HG03469 (cell line): Measurements from ENCODE around the gene BHLHE23.

ENCODE experiments used
- ATAC-seq: cut with Tn5 transposase; IDR thresholded peaks from one replicate; pipeline ENCODE4 v1.9.1; 2021; ENCODE audit warnings: mild to moderate bottlenecking, moderate library complexity, moderate number of reproducible peaks; ENCODE audit not compliant: unreplicated experiment

BHLHE23 gene

DNA sequence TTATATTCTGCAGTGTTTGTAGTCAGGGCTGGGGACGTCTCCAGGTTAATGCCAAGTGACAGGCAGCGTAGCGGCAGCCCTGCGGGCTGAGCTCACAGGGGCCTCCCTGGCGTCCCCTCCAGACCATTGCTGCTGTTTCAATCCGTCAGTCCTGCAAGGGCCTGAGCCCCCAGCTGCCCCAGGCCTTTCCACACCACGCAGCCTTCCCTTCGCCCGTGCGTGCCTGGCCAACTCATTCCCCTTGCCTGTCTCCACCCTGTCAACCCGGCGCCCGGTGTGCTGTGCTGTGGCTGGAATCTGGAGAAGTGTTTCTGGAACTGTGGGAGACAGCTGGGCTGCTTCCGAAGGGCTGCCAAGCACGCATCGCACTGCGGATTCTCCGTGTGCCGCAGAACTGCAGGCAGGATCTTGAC is 11.9 kb downstream of the BHLHE23 start:
- ATAC-seq: no peak

DNA sequence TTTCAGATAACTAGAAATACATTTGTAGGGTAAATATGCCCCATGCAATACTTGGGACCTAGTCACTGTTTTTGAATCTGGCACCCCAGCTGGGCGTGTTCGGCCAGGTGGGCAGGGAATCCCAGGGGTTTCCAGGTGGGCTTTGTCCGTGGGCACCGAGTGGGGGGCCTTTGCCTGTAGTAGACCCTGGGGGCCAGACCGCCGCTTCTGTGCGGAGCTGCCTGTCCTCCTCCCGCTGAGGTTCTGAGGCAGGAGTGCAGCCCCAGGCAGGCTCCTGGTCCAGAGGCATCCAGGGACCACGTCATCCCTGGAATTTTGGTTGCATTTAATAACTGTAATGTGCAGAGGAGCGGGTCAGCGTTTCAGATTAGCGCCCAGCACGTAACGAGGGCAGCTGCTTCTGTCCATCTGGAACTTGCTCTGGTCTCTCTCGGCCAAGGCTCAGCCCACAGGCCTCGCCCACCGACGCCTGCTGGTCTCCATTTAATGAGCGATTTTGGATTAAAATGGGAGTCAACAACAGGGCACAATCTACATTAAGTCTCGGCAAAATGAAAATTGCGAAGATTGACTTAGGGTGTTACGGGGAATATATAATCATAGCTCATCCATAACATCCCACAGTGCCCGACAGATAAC is 12.8 kb downstream of the BHLHE23 start:
- ATAC-seq: no peak

DNA sequence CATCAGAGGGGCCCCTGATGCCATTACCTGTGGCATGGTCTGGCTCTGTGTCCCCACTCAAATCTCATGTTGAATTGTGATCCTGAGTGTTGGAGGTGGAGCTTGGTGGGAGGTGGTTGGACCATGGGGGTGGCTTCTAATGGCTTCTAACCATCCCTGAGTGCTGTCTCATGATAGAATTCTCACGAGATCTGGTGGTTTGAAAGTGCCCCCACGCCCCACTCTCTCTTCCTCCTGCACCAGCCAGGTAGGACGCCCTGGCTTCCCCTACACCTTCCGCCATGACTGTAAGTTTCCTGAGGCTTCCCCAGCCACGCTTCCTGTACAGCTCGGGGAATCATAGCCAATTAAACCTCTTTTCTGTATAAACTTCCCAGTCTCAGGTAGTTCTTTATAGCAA is 14.9 kb downstream of the BHLHE23 start:
- no peak for ATAC-seq

DNA sequence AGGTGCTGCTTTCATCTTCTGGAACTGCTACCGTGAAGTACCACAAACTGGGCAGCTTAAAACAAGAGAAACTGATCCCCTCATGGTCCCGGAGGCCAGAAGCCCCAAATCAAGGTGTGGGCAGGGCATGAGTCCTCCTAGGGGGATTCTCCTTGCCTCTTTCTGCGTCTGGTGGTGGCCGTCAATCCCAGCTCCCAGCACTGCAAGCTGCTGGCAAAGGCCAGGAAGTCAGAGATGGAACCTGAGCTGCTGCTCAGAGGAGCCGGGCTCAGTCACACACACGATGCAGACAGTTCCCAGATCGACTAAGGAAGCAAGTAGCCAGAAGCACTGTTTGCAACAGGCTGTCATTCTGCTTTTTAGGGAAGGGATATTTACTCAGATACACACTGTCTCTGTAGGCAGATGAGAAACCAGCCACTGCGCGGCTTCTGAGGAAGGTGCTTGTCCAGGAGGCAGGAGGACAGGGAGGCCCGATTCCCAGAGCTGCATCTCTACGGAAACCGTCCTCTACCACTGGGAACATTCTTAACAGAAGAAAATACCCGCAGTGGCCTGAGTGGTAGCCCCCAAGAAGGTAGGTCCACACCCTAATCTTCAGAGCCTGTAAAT is 15.5 kb downstream of the BHLHE23 start:
- ATAC-seq: no peak

DNA sequence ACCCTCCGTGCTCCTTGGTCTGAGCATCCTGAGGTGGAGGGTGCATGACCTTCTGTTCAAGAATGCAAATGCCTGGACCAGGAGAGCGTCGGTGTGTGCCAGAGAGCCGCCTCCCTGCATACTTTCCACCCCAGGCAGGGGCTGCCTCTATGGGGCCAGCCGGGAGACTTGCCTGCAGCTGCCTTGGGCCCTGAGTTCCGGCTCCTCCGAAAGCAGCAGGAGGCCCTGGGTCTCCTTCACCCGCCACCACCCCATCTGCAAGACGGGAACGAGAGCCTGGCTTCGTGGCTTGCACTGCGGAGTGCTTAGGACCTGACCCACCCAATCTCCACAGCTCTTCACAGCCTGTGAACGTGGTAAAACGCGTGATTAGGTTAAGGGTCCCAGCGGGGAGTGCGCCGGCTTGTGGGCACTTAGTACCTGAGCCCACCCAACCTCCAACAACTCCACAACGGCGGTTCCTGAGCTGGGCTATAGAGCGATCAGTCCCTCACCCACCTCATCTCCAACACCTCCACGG is 16.4 kb downstream of the BHLHE23 start:
- no peak for ATAC-seq

DNA sequence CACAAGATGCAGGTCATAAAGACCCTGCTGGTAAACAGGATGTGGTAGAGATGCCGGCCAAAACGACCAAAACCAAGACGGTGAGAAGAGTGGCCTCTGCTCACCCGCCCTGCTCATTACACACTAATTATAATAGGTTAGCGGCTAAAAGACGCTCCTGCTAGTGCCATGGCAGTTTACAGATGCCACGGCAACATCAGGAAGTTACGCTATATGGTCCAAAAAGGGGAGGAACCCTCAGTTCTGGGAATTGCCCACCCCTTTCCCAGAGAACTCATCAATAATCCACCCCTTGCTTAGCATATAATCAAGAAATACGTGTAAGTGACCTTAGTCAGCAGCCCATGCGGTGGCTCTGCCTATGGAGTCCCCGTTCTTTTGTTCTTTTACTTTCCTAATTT is 17.6 kb downstream of the BHLHE23 start:
- no peak for ATAC-seq

DNA sequence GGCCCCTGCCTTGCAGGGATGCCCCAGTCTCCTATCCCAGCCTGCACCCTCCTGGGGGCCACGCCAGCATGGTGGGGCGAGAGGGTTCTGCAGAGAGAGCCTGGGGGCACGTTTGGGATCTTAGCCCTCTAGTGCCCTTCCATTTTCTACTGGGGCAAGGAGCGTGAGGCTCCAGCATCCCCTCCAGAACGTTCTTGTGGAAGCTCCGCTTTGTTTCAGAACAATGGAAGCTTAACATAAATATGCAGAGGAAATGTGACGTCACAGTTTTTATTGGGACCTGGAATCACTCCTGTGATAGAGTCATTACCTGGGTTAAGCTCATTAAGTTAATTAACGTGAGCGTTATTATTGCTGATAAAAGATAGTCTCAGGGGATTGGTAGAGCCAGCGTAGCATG is 19.6 kb downstream of the BHLHE23 start:
- ATAC-seq: no peak

DNA sequence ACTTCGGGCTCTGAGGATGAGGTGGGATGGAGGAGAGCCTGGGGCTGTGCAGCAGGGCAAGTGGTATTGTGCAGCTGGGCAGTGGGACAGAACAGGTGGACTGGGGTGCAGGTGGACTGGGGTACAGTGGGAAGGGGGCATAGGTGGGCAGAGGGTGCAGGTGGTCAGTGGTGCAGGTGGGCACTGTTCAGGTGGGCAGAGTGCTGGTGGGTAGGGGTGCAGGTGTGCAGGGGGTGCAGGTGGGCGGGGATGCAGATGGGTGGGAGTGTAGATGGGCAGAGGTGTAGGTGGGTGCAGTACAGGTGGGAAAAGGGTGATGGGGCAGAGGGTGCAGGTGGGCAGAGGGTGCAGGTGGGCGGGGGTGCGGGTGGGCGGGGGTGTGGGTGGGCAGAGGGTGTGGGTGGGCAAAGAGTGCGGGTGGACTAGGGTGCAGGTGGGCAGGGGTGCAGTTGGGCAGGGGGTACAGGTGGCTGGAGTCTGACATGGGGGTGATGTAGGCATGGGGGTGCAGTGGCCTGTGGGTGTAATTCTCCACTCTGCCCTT is 20.4 kb downstream of the BHLHE23 start:
- no peak for ATAC-seq

DNA sequence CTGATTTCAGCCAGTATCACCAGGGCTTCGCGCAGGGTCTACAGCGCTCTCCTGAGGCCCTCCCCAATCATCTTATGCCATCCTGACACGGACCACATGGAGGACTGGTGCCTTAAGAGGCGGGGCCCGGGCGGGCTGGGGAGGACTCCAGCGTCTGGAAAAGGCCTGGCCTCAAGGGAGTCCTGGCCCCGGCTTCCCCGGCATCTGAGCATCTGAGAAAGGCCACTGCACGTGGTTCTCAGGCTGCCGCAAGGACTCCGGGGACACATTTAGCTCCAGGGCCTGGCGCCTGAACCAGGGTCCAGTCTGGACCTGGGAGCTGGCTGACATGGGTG is 21.4 kb downstream of the BHLHE23 start:
- ATAC-seq: no peak

DNA sequence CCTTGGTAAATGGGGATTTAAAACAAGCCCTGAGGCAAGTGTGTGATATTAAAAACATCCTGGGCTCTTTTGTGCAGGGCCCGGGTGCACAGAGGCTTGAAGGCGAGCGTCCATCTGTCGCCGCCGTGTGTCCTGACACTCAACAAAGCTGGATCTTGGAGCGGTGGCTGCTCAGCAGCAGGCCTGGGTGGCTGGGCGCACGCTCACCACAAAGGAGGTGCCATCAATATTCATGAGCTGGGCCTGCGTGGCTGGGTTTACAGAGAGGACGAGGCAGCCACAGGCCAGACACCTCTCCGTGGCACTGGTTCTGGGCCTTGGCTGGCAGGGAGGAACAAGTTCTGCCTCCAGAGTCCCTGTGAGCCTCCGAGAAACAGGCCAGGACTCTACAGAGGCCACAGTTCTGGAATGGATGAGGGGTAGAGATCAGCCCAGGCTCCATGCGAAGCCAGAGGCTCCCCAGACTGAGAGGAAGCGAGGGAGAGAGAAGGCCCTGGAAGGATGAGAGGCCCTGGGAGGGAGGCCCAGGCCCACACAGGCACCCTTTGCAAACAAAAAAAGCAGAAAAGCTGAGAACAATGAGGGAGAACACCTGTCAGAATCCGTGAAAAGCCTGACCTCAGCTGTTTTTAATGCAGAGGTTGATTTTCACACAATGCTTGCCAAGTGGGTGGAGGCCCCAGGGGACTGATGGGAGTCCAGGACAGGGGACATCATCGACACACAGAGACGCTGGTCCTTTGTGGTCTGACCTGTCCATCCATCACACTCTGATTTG is 21.9 kb downstream of the BHLHE23 start:
- no peak for ATAC-seq

DNA sequence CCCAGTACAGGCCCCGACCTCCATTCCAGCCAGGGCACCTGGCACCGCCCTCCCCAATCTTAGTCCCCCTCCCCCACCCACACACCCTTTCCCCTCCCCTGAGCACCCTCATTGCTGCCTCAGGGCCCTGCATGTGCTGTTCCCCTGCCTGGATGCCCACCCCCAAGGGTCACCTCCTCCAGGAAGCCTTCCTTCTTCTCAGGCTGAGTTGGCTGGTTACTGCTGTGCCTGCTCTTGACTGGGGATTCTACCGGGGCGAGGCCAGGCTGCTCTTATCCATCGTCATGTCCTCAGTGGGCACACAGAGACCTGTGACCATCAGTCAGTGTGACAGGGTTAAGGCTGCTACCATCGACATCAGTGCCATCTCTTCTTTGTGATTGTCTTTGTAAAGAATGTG is 23.6 kb downstream of the BHLHE23 start:
- no peak for ATAC-seq

DNA sequence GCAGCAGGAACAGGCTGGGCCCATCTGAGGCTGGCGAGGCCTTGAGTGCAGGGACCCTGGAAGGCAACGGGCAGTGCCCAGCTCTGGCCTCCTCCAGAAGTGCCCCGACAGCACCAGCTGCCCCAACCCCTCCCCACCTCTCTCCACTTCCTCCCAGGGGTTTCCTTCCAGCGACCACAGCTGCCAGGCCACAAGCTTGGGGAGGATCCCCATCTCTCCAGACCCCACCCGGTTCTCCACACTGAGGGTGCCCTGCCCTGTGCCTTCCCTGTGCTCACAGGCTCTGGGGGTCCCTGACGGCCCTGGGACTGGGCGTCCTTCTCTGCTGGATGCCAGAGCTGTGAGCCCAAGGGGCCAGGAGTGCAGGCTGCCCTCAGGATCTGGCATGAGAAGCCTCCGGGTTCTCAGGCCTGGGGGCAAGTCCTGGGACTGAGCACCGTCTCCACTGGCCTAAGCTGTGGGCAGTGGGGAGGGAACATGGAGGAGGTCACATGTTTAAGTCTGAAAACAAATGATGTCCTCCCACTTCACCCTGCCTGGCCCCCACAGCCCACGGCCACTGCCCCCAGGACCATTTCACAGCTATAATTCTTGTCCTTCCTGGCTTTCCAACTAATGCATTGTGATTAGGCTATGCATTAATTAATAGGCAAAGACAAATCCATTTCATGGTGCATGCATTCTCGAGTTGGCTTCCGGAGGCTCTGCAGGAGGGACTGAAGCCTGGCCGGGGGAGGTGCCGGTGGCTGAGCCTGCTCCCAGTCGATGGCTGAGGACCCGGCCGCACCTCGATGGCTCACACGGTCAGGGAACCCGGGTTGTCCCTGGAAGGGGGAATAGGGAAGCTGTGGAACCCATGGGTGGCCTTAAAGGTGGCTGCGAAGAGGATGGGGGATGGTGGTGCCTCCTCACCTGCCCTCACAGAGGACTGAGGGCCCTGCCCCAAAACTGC is 24.4 kb downstream of the BHLHE23 start:
- ATAC-seq: no peak

DNA sequence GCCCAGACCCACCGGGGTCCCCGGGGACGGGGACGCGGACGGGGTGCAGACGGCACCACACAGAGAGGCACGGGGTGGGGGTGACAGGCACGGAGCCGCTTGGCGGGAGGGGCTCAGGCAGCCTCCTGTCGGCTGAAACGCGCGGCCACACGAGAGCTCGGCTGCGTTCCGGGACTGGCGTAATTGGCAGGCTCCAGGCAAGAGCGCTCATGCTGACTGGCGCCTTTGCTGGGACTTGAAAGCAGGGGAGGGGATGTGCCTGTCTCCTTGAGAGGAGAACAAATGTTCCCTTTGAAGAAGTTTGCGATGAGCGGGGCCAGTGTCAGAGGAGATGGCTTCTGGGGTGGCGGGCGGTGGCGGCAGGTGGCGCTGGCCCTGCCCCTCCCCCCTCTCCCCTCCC is 25.8 kb downstream of the BHLHE23 start:
- ATAC-seq: no peak

DNA sequence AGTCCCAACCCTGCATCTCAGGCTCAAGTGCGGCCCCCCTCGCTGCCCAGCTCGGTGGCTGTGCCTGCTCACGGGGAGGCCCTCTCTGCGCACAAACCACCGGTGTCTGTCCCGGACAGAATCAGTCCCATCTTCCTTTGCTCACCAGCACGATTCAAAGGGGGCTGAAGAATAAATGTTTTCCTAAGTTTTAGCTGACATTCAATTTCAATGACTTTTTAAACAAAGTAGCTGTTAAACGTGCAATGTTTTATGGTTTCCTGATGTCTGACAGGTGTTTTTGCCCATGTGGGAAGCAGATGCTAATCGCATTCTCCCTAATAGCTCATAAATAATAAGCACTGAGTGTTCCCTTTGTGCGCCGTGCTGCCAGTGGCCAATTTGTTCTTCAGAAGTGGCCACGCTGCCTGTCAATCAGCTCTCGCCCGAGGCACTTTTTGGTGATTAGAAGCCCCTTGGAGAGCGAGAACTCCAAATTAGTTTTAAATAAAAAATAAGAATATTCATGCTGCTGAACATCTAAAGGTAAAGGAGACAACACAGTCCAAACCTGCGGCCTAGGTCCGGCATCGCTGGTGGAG is 26.3 kb downstream of the BHLHE23 start:
- no peak for ATAC-seq

DNA sequence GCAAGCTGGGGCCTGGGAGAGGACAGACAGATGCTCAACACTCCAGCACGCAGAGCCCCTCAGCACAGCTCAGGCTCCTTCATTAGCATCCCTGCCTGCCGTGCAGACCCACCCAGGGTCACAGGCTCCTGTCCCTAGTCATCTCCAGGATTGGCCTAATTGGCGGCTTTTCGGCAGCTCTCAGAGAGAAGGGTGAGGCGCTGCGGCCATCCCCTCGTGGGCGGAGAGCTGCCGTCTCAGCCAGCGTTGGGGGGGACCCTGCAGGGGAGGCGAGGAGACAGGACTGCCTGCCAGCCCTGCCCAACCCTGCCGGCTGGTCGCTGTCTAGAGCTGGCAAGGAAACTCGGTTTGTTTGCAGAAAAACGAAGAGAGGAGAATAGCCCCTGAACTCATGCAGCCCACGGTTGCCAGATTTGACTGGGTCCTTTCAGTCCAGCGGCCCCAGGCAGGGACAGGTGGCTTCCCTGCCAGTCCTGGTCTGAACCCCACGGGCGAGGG is 26.8 kb downstream of the BHLHE23 start:
- no peak for ATAC-seq

DNA sequence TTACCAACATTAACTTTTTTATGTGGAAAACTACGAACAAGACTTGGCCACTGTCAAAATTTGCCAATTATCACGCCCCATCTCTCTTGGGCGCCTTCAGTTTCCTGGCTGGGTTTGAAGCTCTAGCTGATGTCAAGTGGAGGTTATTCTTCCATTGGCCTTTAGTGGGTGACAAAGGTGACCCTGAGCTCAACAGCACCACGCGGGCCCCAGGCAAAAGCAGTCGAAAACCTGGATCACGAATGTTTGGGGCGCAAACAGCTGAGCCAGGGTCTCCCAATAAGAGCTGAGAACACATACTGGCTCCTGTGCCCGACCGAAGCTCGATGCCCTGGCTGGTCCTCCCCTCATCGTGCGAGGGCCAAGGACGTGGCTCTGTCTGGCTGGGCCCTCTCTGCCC is 27.5 kb downstream of the BHLHE23 start:
- ATAC-seq: no peak

DNA sequence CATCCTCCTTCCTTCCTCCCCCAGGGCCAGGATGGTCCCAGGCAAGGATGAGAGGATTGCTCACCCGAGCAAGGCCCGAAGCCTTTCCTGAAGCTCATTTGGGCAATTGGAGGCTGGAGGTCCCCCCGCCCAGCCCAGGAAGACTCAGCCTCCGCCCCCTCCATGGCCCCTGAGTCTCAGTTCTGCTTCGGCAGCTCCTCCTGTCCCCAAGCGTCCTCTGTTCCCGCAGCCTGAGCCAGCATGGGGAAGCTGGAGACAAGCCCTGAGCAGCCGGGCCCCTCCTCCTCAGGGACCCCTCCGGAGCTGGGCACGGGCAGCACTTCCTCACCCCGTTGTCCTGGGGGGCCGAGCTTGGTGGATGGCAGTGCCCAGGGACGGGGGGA is 28.2 kb downstream of the BHLHE23 start:
- ATAC-seq: no peak

DNA sequence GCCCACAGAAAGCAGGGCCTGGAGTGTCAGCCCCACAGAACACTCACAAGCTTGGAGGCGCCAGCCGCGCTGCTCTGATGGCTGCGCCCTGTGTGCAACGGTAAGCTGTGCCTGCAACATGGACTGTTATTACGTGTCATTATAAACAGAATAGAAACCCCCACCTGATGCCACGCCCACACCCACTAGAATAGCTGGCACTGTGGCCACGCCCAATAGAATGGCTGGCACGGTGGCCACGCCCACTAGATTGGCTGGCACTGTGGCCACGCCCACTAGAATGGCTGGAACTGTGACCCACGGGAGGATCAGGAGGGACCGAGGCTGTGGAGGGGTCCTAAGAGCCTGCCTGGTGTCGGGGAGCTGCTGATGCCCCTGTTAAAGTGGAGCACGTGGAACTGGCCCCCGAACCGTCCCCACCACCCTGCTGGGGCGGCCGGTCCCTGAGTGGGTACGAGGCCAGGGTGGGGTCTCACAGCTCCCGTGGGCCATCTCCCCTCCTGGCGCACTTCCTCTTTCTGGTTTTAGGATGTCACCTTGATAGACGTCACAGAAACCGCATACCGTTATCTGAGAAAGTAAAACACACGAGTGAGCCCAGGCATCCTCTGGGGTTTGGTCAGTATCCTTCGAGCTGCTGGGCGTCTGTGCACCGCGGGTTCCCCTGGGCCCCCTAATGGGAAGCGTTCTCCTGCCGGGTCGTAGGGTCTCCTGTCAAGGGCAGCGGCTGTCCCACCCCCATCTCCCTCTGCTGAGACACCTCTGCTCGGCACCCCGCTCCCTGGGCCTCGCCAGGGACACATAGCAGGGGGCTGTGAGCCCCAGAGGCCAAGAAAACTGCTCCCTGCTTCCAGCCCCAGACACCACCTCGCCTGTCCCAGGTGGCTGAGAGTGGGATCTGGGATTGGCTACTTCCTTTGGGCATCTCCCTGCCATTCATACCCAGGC is 28.9 kb downstream of the BHLHE23 start:
- ATAC-seq: peak; percentile 57

DNA sequence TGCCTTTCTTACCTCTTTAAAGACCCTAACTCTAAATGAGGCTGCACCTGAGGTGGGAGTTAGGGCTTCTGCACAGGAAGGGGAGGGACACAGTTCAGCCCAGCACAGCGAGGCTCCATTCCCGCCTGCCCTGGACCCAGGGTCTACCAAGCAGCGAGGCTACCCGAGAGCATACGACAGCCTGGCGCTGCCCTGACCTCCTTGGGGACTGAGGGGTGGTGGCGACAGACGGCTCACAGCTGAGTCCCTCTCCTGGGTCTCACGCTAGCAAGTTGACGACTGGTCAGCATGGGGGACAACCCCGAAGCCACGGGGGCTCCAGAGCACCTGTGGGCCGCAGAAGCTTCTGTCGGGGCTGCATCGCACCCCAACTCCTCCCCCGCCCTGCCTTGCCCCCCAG is 29.9 kb downstream of the BHLHE23 start:
- no peak for ATAC-seq
